M059J (cell line): ENCODE results near the gene SLC26A6. TPM values are rescaled to one million over a fixed set of nuclear protein-coding genes. Genes with fewer than 3 reads are reported as not detected.

ENCODE experiments used
- DNase-seq: peaks from one replicate; pipeline ENCODE4 v3.0.0-alpha.2; 2012; ENCODE audit warnings: low read depth
- total RNA-seq: library from RNA; depleted of rRNA; stranded (reverse); fragments of >200 nt; shearing (Covaris generic); gene quantifications from 2 replicates; pipeline ENCODE4 v1.2.3, GENCODE V29; 2014

SLC26A6 gene
- total RNA-seq, 1 experiment from 2014 or later: 21.3 TPM

DNA sequence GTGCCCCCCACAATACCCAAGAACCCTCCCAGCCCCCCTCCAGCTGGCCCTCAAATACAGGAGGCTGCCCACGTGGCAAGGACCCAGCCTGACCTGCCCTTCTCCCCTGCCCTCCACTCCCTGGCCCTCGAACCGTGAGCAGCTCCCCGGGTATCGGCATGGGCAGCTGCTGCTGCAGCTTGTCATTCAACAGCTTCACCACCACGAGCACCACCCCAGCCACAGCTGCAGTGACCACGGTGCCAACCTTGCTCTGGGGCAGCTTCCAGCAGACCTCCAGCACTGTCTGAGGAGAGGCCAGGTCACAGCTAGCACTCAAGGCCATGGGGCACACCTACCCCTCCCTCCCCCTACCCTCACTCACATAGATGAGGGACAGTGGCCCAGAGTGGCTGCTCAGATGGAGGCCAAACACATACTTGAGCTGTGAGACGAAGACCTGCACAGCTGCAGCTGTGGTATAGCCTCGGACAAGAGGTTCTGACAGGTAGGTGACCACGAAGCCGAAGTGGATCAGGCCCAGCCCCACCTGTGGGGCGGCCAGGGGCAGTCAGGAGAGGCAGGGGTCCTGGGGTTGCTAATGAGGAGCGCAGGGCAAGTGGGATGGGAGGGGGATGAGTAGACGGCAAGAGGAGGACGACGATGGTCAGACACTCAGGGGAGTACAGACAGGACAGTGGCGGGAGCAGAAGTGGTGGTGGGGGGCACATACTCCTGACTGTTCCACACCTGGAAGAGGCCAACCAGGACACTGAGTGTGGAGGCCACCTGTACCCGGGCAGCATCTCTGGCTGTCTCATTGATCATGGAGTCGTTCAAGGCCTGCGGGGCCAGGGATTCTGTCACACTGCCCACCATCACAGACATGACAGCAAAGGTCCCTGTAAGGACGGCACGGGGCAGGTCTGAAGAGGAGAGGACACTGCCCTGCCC is 3.5 kb downstream of the SLC26A6 start:
- no peak for DNase-seq

DNA sequence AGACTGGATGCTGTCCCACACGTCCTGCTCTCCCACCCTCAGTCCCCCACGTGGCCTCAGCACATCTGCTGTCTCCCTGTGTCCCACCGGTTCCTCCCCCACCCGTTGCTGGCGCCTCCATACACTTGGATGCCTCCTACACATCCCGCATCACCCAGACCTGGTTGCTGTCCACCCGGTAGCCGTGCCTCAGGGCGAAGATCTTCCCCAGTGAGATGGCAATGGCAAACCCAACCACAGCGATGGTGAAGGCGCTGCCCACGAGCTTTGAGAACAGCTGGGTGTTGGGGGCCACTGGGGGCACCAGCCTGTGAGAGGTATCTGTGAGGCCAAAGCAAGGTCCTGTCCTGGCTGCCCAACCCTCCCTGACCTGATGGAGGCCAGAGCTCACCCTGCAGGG is 4.4 kb downstream of the SLC26A6 start:
- no peak for DNase-seq

DNA sequence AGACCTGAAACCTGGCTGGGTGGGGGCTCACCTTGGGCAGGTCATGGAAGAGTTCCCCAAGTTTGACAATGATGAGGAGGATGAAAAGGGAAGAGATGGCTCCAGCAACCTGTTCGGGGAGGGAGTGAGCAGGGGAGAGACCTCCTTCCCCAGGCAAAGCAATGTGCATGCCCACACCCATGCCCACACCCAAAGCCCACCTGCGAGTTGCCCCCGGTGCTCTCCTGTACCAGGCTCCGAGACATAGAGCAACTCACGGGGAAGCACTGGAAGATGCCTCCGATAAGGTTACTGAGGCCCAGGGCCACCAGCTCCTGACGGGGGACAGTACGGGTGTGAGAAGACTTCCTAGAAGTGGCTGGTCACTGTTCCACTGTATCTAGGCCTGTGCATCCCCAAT is 4.9 kb downstream of the SLC26A6 start:
- no peak for DNase-seq

DNA sequence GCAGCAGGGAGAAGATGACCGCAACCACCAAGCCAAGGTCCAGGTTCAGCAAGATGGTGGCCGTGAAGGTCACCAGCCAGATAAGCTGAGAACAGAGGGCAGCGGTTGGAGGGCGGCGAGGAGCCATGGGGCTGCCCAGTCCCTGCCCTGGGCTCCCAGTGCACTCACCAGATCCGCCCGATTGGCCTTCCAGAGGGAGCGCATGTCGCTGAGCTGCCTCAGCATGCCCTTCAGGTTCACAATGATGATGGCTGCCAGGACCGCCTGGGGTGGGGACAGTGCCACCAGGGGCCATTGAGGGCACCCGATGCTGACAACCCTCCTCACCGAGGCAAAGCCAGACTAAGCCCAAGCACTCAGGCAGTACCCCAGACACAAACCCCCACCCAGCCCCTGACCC is 5.4 kb downstream of the SLC26A6 start:
- no peak for DNase-seq

DNA sequence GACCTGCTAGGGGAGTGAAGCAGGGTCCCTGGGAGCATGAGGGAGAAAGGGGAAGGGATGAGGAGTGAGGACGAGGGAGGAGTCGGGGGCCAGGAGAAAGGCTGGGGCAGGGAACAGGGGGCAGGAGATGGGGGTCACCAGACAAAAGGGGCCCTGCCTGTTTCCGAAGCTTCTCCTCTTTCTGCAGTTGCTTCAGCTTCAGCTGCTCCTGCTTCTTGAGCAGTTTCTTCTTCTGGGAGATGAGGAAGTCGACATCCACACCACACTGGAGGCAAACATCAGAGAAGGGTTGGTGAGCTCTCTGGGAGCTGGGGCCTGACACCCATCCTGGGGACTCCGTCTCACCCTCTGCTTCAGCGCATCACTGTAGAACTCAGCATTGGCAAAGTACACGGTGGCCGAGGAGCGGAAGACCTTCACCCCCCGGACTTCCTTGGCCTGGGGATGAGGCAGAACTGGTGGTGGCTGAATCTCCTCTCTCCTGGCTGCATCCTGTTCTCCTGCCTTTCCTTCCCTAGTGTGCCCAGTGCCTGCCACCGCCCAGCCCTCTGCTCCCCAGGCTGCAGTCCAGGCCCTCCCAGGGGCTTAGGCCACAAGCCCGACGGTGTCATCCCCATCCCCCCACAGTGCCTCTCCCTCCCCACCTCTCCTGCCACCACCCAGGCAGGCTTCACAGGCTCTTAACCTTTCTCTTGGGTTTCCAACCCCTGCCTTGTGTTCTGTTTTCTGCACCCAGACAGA is 6.8 kb downstream of the SLC26A6 start:
- DNase-seq: no peak

DNA sequence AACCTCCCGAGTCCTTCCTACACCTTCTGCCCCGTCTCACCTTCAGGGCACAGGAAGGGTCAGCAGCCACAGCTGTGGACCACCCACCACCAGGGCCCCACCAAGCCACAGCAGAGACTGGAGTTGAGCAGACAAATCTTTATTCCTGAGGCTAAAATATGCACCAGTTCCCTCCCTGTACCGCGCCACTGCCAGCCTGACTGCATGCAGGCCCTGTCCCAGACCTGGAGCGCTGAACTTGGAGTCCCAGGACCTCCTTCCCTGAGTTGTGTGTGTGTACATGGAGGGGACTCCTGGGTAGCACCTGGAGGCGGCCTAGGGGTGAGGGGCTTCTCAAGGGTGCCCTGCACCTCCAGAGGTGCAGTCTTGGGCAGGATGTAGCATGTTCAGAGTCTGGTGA is 9.7 kb downstream of the SLC26A6 start:
- DNase-seq: no peak

DNA sequence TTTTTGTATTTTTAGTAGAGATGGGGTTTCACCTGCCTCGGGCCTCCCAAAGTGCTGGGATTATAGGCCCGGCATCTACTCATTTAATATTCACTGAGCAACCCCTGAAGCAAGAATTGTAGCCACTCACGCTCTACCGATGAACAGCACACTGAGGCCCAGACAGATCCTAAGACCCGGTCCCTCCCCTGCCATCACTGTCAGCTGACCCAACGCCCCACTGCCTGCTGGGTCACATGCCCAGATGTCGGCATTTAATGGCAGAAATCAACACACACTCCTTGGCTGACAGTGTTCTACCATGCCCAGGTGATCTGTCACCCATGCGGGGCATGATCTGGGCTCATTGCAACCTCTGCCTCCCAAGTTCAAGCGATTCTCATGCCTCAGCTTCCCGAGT is 10.5 kb downstream of the SLC26A6 start:
- no peak for DNase-seq

DNA sequence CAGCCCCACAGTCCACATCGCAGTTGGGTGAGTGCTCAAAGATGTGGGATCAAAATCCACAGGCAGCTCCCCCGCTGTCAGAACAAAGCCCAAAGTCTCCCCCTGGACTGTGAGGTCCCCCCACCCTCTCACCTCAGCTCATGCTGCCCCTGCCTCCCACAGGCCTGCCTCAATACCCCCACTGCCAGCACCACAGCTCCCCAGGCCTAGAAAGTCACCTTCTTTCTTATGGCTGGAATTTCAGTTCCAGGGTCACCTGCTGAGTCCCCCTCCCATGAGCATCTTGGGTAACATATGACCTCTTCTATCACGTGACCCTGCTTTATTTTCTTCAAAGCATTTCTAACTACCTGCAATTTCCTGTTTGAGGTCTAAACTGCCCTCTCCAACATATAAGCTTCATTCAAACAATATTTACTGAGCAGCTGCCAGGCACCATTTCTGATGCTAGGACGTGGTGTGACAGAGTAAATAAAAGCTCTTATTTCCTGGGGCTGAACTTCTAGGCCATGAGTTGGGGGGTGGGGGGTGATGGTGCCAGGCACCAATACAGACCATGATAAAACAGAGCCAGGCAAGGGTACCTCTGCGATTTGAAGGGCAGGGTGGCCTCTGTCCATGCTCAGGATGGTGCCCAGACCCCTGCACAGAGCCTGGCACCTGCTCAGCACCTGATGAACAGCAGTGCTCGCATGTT is 11.3 kb downstream of the SLC26A6 start:
- no peak for DNase-seq

DNA sequence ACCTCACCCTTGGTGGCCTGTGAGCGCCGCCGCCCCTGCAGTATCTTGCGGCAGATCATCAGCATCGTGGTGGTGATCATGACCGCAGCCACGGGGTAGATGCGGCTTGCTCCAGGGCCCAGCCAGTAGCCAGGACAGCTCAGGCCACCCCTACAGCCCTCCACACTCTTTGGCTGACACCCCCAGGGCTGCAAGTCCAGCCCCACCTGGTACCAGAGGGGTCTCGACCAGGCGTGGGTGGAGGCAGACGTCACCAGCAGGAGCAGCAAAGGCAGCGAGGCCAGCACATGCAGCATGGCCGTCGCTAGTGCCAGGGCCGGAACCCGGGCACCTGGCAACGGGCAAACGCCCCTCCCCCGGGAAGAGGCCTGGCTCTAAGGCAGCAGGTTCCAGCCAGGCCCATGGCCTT is 13.8 kb downstream of the SLC26A6 start, which contains the start of gene TMEM89:
TSS of gene TMEM89 (minus strand) at position 309 of the 409 bp plus-strand sequence. CDS start at position 296, 13 bp downstream.
- DNase-seq: no peak

DNA sequence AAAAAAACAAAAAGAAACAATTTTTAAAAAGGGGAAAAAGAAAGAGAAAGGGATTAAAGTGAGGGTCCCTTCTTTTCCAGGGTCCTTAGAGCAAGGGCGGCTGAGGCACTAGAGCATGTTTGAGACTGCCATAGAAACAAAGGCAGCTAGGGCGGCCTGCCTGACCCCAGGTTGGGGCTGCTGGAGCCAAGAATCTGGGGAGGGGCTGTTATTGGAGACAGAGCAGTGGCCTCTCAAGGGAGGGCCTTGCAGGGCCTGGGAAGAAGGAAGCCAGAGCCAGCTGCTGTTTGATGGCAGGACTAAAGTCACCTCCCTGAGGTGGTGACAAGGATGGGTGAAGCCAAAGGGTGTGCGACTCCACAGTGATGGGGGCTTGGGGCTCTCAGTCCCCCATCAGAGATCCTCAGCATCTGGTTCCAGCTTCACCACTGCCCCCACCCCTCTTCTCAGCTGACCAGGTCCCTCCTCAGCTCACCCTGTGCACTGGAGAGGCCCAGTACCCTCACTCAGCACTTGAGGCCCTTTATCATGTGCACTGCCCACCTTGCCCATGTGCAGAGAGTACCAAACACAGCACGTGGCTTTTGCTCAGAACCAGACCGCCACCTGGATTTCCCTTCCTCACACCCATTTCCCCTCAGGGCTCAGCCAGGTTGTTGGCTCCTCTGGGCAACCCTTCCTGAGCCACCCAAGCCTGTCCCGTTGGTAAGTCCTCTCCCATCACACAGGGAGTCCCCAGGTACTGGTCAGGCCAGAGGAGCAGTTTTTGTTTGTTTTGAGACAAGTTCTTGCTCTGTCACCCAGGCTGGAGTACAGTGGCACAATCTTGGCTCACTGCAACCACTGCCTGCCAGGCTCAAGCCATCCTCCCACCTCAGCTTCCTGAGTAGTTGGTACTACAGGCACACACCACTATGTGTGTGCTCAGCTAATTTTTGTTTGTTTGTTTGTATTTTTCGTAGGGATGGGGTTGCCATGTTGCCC is 15.4 kb downstream of the SLC26A6 start:
- DNase-seq: no peak

DNA sequence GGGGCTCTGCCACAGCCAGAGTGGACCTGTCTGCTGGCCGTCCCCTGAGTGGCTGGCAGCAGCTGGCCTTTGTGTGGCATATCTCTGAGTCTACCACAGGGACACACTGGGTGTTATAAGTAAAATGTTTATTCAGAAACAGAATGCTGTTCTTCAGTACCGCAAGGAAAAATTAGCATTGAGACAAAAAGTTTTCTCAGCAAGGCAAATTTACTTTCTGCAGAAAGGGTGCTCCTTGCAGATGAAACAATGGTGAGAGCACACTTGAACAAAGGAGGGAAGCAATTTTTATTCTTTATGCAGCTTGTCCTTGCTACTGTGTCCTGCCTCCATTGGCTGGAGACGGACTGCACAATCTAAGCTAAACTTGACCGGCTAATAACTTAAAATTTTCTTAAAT is 17.7 kb downstream of the SLC26A6 start:
- no peak for DNase-seq

DNA sequence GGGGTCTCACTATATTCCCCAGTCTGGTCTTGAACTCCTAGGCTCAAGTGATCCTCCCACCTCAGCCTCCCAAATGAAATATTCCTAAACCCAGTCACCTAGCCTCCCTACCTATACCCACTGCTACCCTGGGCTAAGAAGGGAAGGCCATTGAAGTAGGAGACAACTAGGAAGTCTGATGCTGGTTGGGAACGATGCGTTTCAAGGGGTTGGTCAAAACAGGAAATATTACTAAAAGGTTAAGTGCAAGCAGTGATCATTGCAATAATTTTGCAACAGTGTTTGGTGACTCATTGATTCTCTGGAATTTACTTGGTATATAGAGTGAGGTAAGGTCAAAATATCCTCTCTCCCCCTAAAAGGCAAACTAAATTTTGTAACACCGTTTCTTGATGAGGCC is 21.2 kb downstream of the SLC26A6 start:
- DNase-seq: peak; percentile 47

DNA sequence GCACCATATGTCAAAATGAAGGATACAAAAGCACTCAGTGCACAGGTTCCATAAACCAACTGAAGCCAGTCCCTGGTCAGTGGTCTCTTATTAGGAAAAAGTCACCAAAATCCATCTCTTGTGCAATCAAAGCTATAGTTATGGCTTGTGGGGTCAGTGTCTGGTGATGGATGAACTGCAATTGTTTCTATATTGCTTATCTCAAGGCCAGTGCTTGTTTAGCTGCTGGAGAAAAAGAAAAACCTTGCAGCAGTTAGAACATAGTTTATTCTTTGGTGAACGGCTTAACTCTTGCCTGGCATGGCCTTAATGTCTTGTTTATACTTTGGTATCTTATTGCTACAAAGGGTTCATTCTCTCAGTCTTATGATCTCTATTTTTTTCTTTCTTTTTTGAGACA is 23.0 kb downstream of the SLC26A6 start:
- DNase-seq: no peak

DNA sequence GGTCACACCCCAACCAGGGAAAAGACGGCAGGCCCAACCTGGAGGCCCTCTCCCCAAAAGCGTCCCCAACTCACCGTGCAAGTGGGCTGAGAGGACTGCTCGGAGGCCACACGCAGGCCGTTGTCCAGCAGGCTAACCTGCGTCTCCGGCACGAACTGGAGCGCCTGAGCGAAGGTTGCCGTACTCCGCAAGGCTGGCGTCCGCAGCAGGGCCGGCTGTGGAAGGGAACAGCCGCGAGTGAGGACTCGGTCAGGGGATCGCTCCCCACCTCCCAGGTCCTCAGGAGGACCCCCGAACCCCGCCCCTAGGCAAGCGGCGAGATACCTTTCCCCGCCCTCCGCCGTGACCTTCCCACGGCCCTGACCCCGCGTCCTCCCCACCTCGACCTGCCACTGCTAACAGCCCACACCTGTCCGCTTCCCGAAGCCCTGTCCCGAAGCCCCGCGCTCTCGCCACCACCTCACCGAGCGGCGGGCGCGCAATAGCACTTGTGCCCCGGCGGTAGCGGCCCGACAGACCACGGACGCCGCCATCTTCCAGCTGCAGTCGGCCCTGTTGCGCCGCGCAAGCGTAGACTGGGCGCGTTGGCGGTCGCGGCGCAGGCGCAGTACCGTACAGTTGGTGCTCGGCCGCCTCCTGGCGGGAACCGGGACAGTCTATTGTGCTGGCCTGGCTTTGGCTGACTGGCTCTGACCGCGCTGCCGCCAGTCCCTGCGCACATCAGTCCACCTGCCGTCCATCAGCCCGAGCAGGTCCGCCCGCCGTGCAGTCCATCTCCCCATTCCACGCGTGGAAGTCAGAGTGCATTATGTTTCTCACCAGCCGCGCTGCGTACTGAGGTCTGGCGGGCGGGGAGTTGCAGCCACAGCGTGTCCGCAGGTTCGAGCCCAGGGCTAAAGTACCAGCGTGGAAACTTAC is 25.9 kb downstream of the SLC26A6 start, which contains the start of gene UQCRC1:
TSS of gene UQCRC1 (minus strand) at position 559 of the 918 bp plus-strand sequence. CDS start at position 533, 26 bp downstream.
- peak; percentile 85 for DNase-seq

DNA sequence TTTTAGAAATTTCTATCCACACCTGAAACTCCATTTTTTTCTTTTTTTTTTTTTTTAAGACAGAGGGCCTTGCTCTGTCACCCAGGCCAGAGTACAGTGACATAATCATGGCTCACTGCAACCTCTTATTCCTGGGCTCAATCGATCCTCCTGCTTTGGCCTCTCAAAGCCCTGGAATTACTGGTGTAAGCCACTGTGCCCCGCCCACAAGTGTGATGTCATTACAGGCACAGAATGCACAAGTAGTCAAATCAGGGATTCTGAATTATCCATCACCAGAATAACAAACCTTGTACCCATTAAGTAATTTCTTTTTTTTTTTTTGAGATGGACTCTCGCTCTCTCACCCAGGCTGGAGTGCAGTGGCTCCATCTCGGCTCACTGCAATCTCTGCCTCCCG is 27.7 kb downstream of the SLC26A6 start:
- no peak for DNase-seq

DNA sequence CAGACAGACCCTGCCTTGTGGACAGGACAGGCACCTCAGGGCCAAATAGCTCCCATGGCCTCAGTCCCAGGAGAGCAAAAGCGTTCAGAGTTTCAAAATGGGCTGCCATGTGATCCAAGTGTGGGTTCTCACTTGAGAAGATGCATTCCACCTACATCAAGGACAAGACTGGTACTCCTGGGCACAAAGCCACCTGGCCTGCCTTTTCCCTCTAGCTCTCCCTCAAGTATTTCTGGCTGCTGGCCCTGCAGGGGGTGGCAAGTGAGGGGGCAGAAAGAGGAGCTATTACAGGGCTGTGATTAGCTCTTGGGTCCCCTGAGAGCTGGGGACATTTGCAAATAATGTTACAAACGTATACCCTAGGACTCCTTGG is 33.7 kb downstream of the SLC26A6 start:
- DNase-seq: no peak

DNA sequence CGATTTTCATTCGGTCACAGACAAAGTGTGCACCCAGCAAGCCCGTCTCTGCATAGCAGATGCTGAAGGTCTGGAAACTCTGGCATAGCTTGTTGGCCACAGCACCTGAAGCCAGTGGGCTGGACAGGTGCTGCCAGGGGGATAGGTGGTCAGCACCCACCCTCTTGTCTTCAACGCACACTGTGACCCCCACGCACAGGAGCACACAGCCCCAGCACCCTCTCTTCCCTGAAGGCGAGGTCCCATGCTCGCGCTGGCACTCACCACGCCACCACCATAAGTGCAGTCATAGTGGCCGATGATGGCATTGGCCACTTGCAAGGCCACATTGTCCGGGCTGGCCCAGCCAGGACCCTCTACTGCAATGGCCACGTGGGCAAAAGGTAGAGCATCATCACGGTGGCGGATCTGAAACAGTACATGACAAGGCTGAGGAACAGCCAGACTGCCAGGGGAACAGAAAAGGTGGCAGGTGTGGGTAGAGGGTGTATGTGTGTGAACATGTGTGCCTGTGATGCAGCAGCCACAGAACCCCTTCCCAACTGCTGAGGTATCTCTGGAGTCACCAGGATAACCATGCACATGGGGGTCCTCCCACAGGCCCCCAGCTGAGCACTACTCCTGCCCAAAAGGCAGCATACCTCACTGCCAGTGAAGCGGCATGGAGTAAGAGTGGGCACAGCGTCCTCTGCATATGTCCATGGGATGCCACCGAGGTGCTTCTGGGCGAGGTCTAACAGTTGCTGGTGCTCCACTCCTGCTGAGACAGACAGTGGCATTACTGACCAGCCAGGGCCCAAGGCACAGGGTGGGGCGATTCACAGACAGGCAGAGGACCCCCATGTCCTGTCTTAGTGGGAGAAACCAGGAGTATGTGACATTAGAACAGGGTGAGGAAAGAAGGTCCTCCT is 34.3 kb downstream of the SLC26A6 start:
- no peak for DNase-seq

DNA sequence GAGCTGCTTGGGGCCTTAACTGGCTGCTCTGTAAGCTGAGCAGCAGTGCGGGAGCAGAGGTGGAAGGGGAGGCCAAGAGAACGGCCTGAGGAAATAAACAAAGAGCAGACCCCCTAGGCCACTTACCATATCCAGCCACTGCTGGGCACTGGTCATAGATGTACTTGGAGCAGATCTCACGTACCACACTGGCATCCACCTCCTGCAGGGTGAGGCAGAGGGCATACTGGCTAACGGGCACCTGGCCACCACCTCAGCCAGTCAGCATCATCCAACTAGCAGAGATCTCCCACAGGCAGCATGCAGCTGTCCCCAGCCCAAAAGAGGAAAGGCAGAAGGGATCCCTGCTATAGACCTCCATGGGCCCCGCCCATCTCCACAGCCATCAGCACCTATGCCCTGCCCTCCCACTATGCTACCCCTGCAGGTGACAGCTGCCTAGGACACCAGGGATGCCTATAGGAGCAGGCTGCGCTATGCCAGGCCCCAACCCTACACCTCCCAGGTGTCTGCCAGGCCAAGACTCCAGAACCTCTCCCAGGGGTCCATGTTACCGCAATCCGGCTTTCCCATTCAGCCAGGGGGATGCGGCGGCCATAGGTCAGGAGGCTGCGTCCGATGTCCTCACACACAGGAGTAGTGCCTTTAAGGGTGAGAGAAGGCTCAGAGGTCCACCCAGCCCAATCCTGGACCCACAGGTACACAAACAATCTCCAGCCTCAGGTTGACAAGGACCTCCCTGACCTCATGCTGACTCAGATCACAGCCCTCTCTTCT is 35.6 kb downstream of the SLC26A6 start:
- no peak for DNase-seq
